WI38 (cell line): ENCODE results near the gene POU5F1.

Experiments
- H3K4me3 ChIP-seq: 2 replicates; pipeline ENCODE4 v1.5.1; 2011; ENCODE audit warnings: low read depth, mild to moderate bottlenecking, control low read depth, low read length
- TF ChIP-seq, protein P1 (sequence below): IDR thresholded peaks from 2 replicates; pipeline ENCODE4 v1.5.1; 2012; ENCODE audit warnings: low read depth, mild to moderate bottlenecking, control low read depth, low read length

POU5F1 gene

DNA sequence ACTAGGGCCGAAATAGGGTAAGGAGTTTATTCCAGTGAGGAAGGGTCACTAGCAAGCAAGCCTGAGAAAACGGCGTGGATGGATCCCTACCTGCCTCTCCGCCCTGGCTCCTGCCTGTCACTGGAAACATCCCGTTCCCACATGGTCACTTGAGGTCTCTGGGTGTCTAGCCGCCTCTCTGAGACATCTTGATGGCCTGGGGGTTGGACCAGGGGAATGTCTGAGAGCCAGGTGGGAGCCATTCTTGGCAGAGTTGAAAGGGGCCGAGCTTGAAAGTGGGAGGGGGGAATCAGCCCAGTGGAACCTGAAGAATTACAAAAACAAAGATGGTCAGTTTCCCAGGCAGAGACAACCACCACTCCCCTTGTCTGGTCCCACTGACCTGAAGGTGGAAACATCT lies 13.8 kb downstream of the POU5F1 start:
- H3K4me3 ChIP-seq: no peak overlapping the region
- TF ChIP-seq, protein P1, sequence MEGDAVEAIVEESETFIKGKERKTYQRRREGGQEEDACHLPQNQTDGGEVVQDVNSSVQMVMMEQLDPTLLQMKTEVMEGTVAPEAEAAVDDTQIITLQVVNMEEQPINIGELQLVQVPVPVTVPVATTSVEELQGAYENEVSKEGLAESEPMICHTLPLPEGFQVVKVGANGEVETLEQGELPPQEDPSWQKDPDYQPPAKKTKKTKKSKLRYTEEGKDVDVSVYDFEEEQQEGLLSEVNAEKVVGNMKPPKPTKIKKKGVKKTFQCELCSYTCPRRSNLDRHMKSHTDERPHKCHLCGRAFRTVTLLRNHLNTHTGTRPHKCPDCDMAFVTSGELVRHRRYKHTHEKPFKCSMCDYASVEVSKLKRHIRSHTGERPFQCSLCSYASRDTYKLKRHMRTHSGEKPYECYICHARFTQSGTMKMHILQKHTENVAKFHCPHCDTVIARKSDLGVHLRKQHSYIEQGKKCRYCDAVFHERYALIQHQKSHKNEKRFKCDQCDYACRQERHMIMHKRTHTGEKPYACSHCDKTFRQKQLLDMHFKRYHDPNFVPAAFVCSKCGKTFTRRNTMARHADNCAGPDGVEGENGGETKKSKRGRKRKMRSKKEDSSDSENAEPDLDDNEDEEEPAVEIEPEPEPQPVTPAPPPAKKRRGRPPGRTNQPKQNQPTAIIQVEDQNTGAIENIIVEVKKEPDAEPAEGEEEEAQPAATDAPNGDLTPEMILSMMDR: no peak

DNA sequence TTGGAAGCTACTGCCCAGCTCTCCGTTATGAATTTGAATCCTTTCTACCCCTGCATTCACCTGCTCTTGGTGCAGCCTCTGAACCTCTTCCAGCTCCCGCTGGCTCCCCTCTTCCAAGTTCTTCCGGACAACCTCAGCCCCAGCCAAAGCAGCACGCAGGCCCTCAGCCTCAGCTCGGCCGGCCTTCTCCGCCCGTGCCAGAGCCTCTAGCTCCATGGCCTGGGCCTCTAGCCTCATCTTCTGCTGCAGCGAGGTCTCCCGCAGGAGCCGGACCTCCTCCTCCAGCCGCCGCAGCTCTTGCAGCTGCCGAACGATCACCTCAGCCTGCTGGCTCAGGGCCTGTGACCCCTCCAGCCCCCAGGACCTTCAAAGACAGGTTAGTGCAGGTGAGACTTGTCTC lies 16.0 kb downstream of the POU5F1 start:
- no peak overlapping the region for H3K4me3 ChIP-seq
- TF ChIP-seq, protein P1: no peak

DNA sequence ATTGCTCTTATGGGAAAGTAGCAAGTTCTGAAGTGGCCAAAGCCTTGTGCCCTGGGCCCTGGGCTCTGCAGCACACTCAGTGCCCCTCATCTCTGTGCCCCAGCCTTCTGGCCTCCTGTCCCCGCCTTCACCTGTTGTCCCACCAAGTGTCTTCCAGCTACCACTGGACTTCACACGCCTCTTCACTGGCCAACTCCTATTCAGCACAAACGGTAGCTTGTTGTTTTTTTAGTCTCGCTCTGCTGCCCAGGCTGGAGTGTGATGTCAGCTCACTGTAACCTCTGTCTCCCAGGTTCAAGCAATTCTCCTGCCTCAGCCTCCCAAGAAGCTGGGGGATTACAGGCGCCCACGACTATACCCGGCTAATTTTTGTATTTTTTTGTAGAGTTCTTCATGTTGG lies 17.7 kb downstream of the POU5F1 start:
- TF ChIP-seq, protein P1: no peak
- no peak overlapping the region for H3K4me3 ChIP-seq

DNA sequence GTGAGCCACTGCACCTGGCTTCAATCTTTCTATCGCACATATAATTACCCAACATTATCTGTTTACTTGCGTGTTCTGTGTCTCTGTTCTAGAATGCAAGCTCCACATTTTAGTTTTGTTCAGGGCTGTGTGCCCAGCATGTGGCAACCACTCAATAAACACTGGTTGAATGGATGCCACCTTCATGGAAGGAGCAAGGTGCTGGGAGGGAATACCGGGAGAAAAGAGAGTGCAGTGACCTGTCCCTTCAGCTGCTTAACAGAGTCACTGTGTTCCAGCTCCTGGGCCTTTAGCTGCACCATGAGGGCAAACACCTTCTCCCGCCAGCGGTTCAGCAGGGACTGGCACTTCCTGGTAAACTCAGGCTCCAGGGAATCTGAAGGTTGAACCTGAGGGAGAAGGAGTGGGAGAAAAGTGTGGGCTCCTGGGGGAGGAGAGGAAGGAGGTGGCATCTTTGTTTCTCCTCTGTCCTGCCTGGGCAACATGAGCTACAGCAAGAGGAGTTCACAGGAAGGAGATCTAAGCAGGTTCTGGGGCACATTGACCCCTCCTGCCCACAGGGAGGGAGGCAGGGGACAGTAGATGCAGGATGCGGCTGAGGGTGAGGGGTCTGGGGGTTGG lies 20.5 kb downstream of the POU5F1 start:
- H3K4me3 ChIP-seq: no peak overlapping the region
- TF ChIP-seq, protein P1: no peak

- TF ChIP-seq, protein P1: no peak
- H3K4me3 ChIP-seq: no peak overlapping the region
These were observed 25.1 kb downstream of the POU5F1 start for GRCh38 chr6:31145386-31145785.

- TF ChIP-seq, protein P1: no peak
- H3K4me3 ChIP-seq: no peak overlapping the region
These were observed 25.5 kb downstream of the POU5F1 start for GRCh38 chr6:31144970-31145340.

DNA sequence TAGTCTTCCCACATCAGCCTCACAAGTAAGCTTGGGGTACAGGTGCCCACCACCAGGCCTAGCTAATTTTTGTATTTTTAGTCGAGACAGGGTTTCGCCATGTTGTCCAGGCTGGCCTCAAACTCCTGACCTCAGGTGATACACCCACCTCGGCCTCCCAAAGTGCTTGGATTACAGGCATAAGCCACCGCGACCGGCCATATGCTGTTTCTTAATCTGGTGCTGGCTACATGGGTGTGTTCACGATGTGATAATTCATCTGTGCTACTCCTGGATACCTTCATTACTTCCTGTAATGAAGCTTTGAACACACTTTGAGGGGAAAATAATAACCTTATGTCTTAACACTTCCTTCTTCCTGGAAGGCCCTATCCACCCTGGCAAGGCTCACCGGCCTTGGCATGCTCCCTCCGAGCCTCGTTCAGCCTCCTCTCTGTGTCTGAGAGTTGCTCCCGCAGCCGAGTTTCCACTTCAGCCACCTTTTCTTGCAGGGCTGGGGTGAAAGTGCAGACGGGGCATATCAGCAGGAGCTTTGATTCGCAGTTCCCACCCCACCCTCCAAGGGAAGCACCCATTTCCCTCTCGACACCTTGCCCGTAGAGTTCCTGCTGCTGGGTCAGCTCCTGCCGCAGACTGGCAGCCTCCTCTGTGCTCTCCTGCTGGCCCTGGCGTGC lies 26.0 kb downstream of the POU5F1 start:
- H3K4me3 ChIP-seq: no peak overlapping the region
- TF ChIP-seq, protein P1: no peak
